ENCODE results near the gene NKPD1. TPM values are rescaled to one million over a fixed set of nuclear protein-coding genes. Genes with fewer than 3 reads are reported as not detected.
A peak's percentile ranks its signal among the peaks of the same experiment; 100 is the strongest.
"Not testable (repeated sequence)": the region's sequence is repeated elsewhere in the genome, so short reads cannot be mapped to it uniquely, and the experiment has no call there.

NKPD1 gene
- total RNA-seq, 1 donor from 2014 or later, result not detected

DNA sequence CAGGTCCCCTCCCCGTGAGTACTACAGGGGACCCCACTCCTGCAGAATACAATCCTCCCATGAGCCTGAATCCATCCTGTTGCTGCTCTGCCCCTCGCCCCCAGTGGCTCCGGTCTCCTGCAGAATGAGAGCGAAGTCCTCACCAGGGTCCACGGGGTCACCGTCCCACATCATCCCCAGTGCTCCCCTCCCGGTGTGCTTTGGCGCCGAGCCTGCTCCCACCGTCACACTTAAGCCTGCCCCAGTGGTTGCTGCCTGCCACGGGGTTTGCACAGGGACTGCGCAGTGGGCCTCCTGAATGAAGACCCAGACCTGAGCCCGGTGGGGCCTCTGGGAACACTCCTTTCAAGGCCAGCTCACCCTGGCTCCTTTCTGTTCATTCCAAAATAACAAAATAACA is 30.5 kb downstream of the NKPD1 start:
- intact Hi-C loops (cut with DNase I), result no loop called here
- ATAC-seq, result no peak
- DNase-seq (ENCODE audit: missing footprints), result peak; percentile 39

- ATAC-seq (no peak), DNase-seq (ENCODE audit: missing footprints) (no peak)
- intact Hi-C loops (cut with DNase I), result no loop called here
Measured at GRCh38 chr19:45128806-45129205, 32.0 kb downstream of the NKPD1 start.

DNA sequence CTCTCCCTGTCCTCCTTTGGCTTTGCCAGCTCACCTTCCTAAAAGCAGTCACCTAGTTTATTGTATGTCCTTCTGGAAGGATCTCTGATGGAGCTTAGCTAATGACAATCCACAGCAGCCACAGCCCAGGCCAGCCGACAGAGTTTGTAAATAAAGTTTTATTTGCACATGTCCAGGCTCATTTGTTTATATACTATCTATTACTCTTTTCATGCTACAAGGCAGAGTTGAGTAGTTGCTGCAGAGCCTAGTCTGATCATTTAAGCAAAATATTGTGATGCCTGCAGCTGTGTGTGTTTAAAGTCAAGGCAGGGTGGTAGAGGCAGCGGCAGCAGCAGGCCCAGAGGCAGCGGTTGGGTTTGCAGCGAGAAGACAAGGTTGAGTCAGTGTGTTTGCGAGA is 32.6 kb downstream of the NKPD1 start:
- ATAC-seq, result no peak
- DNase-seq (ENCODE audit: missing footprints), result no peak
- intact Hi-C loops (cut with DNase I), result no loop called here

DNA sequence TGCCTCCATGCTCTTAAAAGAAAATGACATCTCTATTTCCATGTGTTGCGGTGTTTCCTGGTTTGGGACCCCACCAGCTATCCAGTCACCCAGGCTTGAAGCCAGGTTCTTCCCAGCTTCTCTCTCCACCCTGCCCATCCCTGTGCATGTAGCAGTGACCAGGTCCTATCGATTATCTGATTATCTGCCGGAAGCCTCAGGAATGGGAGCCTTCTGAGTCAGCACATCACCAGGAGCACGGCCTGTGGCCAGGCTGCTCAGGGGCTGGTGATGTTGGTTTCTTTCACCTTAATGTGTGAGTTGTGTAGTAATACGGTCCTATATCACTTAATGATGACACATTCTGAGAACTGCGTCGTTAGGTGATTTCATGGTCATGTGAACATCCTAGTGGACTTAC is 34.1 kb downstream of the NKPD1 start:
- DNase-seq (ENCODE audit: missing footprints) (no peak), ATAC-seq (no peak)
- intact Hi-C loops (cut with DNase I), result no loop called here

DNA sequence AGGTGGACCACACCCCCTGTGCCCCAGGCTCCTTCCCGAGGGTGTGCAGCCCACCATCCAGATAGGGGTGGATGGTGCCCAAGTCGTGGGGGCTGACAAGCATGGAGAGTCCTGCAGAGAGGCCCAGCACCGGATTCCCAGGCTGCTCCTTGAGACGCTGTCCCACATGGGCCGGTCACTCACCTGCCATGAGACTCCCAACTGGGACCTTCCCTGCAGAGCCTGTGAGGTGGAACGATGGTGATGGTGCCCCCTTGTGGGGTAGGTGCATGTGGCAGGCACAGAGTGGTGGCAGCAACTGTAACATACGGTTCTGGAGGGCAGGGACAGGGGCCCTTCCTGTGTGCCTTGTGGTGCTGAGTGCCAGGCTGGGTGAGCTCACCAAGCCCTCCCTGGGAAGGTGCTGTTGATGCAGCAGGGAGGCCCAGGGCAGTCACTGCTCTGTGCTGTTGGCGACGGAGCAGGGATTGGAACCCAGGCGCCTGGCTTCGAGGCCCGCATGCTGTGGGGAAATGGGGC is 34.7 kb downstream of the NKPD1 start:
- intact Hi-C loops (cut with DNase I), result no loop called here
- ATAC-seq (peak; percentile 63), DNase-seq (ENCODE audit: missing footprints) (peak; percentile 72)

GRCh38 chr19:45125360-45125759 is 35.4 kb downstream of the NKPD1 start:
- intact Hi-C loops (cut with DNase I), result no loop called here
- no peak for DNase-seq (ENCODE audit: missing footprints)
- ATAC-seq, result no peak

GRCh38 chr19:45124021-45124420 is 36.8 kb downstream of the NKPD1 start:
- DNase-seq (ENCODE audit: missing footprints) (no peak), ATAC-seq (no peak)
- intact Hi-C loops (cut with DNase I), result no loop called here

- intact Hi-C loops (cut with DNase I), result no loop called here
- no peak for ATAC-seq
- no peak for DNase-seq (ENCODE audit: missing footprints)
Measured at GRCh38 chr19:45123440-45123850, 37.3 kb downstream of the NKPD1 start.

DNA sequence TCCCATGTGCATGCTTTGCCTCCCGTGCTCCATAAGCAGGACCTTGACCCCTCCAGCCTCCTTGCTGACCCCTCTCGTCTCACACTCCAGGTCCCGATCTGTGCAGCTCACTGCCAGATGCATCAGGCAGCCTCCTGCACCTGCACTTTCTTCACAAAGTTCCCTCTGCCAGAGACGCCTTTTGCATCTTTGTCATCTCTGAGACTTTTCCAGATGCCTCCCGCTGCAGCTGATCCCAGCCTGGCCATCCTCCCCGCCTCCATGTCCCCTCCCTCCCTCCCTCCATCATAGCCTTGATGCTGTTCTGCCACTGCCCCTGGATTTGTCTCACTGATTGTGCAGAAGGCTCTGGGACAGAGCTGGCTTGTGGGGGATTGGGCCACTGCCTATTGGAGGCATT is 38.0 kb downstream of the NKPD1 start:
- no peak for DNase-seq (ENCODE audit: missing footprints)
- intact Hi-C loops (cut with DNase I), result no loop called here
- no peak for ATAC-seq

- ATAC-seq (no peak), DNase-seq (ENCODE audit: missing footprints) (no peak)
- intact Hi-C loops (cut with DNase I), result no loop called here
Measured at GRCh38 chr19:45121827-45122345, 38.9 kb downstream of the NKPD1 start.

GRCh38 chr19:45119582-45119981 is 41.2 kb downstream of the NKPD1 start:
- no peak for ATAC-seq
- peak; percentile 62 for DNase-seq (ENCODE audit: missing footprints)
- intact Hi-C loops (cut with DNase I), result no loop called here

DNA sequence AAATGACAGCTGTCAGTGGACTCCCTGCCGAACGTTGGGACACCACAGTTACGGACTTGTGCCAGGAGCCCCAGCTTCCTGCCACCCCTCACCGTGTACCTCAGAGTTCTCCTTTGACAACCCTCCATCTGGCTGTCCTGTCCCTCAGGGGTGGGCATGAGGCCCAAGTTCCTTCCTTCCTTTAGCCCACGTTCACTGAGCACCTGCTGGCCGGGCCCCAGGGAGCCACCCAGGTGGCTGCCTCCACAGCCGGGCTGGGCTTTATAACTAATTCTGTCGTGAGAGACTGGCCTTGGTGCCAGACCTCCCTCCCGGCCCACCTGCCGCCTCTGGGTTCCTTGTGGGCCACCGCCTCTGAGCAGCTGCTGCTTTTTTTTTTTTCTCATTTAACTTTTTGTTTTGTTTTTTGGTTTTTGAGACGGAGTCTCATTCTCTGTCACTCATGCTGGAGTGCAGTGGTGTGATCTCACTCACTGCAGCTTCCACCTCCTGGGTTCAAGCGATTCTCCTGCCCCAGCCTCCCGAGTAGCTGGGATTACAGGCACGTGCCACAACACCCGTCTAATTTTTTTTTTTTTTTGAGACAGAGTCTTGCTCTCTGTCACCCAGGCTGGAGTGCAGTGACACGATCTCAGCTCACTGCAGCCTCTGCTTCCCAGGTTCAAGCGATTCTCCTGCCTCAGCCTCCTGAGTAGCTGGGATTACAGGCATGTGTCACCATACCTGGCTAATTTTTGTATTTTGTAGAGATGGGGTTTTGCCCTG is 42.0 kb downstream of the NKPD1 start:
- ATAC-seq; intact Hi-C loops (cut with DNase I): not testable (repeated sequence)
- peak; percentile 20 for DNase-seq (ENCODE audit: missing footprints)

DNA sequence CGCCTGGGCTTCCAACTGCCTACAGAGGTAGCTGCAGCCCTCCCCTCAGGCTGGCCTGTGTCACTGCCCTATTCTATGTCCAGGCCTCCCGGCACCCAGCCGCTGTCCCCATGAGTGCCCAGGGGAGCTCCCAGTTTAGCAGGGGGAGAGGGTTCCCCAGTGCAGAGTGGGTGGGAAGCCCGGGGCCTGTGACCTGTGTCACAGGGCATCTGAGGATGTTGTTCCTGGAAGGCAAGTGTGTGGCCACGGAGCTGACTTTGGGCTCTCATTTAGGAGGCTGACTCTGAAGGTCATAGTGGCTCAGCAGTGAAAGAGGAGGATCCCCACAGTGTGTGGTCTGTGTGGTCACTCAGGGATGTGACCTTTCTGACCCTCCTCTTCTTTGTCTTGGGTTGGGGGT is 42.7 kb downstream of the NKPD1 start:
- ATAC-seq (no peak), DNase-seq (ENCODE audit: missing footprints) (peak; percentile 40)
- intact Hi-C loops (cut with DNase I), result no loop called here

DNA sequence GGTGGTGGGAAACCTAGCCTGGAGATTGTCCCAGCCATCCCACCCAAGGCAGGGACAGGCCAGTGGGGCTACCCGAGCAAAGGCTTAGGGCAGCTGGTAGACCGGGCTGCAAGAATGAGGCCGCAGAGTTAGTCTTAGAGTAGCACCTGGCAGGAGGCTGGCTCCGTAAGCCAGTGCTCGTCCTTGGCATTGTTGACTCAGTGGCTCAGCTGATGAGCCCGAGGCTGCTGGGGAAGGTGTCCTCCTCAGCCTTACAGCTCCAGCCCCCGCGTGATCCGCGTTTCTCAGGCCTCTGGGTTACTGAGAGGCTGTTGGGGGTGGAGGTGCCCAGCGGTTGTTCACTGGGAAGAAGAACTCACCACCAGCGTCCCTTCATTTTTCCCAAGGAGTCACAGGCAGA is 43.1 kb downstream of the NKPD1 start:
- ATAC-seq (no peak), DNase-seq (ENCODE audit: missing footprints) (peak; percentile 39)
- intact Hi-C loops (cut with DNase I), result no loop called here

DNA sequence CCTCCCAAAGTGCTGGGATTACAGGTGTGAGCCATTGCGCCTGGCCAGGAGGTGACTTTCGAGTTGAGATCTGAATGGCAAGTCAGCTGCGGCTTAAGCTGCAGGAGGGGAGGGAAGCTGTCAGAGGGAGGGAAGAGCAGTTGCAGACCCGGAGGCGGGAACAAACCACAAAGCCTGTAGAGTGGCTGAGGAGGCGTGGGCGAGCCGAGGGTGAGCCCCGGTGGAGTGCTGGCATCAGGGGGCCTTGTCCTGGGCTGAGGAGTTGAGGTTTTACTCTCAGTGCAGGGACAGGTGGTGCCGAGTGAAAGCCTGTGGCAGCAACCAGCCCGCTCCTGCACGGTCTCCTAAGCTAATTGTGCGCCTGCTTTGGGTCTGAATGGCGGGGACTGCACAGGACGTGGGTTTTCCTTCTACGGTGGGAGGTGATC is 43.6 kb downstream of the NKPD1 start:
- DNase-seq (ENCODE audit: missing footprints) (peak; percentile 48), ATAC-seq (no peak)
- intact Hi-C loops (cut with DNase I), result no loop called here

DNA sequence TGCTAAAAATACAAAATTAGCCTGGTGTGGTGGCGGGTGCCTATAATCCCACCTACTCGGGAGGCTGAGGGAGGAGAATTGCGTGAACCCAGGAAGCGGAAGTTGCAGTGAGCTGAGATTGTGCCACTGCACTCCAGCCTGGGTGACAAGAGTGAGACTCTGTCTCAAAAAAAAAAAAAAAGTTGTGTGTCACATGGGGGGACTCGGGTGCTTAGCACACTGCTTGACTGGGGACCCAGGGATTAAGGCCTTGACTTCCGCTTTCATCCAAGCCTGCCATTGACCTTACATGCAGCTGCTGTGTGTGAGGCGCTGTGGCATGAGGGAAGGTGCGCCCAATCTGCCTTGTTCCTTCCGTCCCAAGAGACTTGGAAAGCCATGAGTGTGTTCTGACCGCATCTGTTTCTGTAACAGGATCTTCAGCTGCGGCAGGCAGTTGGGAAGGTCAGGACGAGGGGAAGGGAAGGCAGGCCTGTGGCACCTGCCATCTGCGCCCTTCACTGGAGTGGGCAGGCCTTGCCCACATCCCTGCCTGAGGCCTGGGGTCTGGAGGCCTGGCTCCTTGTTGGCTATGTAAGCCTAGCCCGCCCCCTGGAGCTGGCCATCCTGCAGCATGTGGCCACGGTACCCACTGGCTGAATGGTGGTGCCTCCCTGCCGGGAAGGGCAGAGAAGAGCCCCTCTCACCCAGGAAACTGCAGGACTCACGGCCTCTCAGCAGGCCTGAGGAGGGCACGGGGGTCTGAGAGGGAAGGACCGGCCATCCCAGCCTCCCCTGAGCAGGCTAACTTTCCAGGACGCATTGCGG is 44.8 kb downstream of the NKPD1 start:
- no peak for ATAC-seq
- peak; percentile 52 for DNase-seq (ENCODE audit: missing footprints)
- intact Hi-C loops (cut with DNase I), result no loop called here

DNA sequence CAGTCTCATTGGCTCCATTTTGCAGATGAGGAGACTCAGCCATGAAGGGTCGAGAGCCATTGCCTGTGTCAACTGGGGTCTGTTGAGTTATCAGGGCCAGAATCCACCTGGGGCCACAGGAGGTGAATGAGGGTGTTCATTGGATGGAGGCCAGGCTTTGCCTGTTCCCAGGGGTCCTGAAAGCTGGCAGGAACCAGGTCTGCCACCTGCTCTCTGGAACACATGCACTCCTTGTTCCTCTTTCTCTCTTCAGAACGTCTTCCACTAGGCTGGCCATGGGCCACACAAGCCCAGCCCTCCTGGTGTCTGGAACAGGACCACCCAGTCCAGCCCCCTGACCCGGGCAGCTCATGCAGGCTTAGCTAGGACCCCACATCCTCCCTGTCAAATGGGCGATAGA is 46.7 kb downstream of the NKPD1 start:
- ATAC-seq (no peak), DNase-seq (ENCODE audit: missing footprints) (peak; percentile 17)
- intact Hi-C loops (cut with DNase I), result no loop called here

DNA sequence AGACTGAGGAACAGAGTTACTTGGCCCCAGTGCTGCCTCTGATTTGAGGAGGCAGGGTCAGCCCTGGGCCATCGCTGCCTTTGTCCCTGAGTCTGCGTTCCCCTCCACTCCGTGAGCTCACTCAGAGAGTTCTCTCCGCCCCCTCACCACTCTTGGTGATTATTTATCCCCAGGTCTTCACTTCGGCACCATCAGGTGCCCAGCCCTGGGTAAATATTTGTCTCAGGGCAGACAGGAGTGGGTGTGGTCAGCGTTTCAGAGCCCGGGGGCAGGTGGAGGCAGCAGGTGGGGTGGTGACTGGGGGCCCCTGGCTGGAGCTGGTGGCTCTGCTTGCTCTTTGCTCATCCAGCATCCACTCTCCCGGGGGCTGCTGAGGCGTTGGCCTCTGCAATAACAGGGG is 47.2 kb downstream of the NKPD1 start:
- no peak for ATAC-seq
- DNase-seq (ENCODE audit: missing footprints), result no peak
- intact Hi-C loops (cut with DNase I), result no loop called here

DNA sequence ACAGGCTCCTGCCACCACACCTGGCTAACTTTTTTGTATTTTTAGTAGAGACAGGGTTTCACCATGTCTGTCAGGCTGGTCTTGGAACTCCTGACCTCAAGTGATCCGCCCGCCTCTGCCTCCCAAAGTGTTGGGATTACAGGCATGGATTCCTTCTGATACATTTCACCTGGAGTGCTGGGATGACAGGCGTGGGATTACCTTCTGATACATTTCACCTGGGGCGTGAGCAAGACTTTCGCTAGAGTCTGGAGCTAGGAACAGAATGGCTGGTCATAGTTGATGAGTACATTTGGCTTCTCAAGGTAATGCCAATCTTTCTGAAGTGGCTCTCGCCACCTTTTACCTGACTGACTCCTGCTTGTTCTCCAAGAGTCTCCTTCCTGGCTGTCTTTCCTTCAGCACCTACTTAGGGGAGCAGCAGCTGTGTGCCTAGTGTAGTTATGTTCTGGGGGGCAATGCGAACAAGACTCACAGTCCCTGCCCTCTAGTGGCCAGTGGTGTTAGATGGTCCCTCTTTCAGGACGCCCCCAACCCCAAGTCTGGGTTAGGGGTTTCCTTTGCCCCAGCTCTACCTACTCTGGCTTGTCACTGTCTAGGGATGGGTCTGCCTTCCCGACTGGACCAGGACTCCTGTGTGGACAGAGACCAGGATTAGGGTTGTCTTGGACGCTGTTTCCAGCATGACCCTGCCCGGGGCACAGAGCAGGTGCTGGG is 48.5 kb downstream of the NKPD1 start:
- peak; percentile 23 for ATAC-seq
- intact Hi-C loops (cut with DNase I), result no loop called here

More for the DNA sequence above, 48.5 kb downstream of the NKPD1 start:
- no peak for DNase-seq (ENCODE audit: missing footprints)
